Astrocyte of the hippocampus (primary cell): ENCODE data around the gene XPNPEP2.

ENCODE experiments used
- DNase-seq: peaks from one replicate; pipeline ENCODE4 v3.0.0; 2011; ENCODE audit warnings: low read depth, low spot score

The XPNPEP2 gene

GRCh38 chrX:129738466-129739308 lies at the start of gene XPNPEP2:
XPNPEP2 (plus strand) TSS chrX:129738979; CDS start chrX:129739214, 235 bp downstream.
- no peak for DNase-seq

GRCh38 chrX:129689796-129690195 lies 49.0 kb upstream of the XPNPEP2 start:
- no peak for DNase-seq

- no peak for DNase-seq
Measured at GRCh38 chrX:129690435-129690834, 48.3 kb upstream of the XPNPEP2 start.

GRCh38 chrX:129693354-129693753 lies 45.4 kb upstream of the XPNPEP2 start:
- DNase-seq: no peak

- DNase-seq: no peak
Measured at GRCh38 chrX:129694805-129695204, 44.0 kb upstream of the XPNPEP2 start.

- no peak for DNase-seq
Measured at GRCh38 chrX:129695535-129695934, 43.2 kb upstream of the XPNPEP2 start.

- DNase-seq: no peak
Measured at GRCh38 chrX:129695937-129696336, 42.8 kb upstream of the XPNPEP2 start.

- DNase-seq: no peak
Measured at GRCh38 chrX:129696463-129697155, 42.2 kb upstream of the XPNPEP2 start.

- DNase-seq: no peak
Measured at GRCh38 chrX:129697204-129697829, 41.5 kb upstream of the XPNPEP2 start.

- DNase-seq: no peak
Measured at GRCh38 chrX:129698150-129698549, 40.6 kb upstream of the XPNPEP2 start.

- DNase-seq: no peak
Measured at GRCh38 chrX:129700536-129700935, 38.2 kb upstream of the XPNPEP2 start.

- peak; percentile 62 for DNase-seq
Measured at GRCh38 chrX:129701624-129702069, 37.1 kb upstream of the XPNPEP2 start.

GRCh38 chrX:129704491-129704890 lies 34.3 kb upstream of the XPNPEP2 start:
- DNase-seq: no peak

- no peak for DNase-seq
Measured at GRCh38 chrX:129705377-129705925, 33.3 kb upstream of the XPNPEP2 start.

GRCh38 chrX:129705988-129706387 lies 32.8 kb upstream of the XPNPEP2 start:
- DNase-seq: no peak

- peak; percentile 66 for DNase-seq
Measured at GRCh38 chrX:129706400-129707072, 32.2 kb upstream of the XPNPEP2 start.

GRCh38 chrX:129714581-129714980 lies 24.2 kb upstream of the XPNPEP2 start:
- DNase-seq: no peak

GRCh38 chrX:129716507-129716906 lies 22.3 kb upstream of the XPNPEP2 start:
- DNase-seq: no peak

- DNase-seq: peak; percentile 72
Measured at GRCh38 chrX:129717892-129718291, 20.9 kb upstream of the XPNPEP2 start.

GRCh38 chrX:129718676-129719075 lies 20.1 kb upstream of the XPNPEP2 start:
- no peak for DNase-seq

- no peak for DNase-seq
Measured at GRCh38 chrX:129719268-129719667, 19.5 kb upstream of the XPNPEP2 start.
